Activated CD8-positive, alpha-beta T cell treated with anti-CD3 and anti-CD28 coated beads for 36 hours (primary cell): ENCODE data around the gene ZNF563. TPM values are rescaled to one million over a fixed set of nuclear protein-coding genes. Genes with fewer than 3 reads are reported as not detected.
A peak's percentile ranks its signal among the peaks of the same experiment; 100 is the strongest.
"Not testable (repeated sequence)": the region's sequence is repeated elsewhere in the genome, so short reads cannot be mapped to it uniquely, and the experiment has no call there.

Experiments
- ATAC-seq: fragments of 200-7000 bp; cut with Tn5 transposase; one replicate; pipeline ENCODE4 v1.10.0; 2021; ENCODE audit warnings: mild to moderate bottlenecking, moderate library complexity
- CTCF ChIA-PET: fragments of 350-600 bp; sonication (Branson Sonifier 250); formaldehyde crosslinking; loops from one replicate; lab custom pipeline; 2021; ENCODE audit warnings: antibody characterized with exemption; lab: Charles Lee
- POLR2A ChIA-PET: fragments of 350-600 bp; sonication (Branson Sonifier 250); formaldehyde crosslinking; loops from one replicate; lab custom pipeline; 2021; ENCODE audit warnings: antibody characterized with exemption; lab: Charles Lee
- DNase-seq: peaks from one replicate; pipeline ENCODE4 v3.0.0-alpha.2; 2020
- H3K27ac Mint-ChIP-seq: one replicate; pipeline ENCODE4 v1.8.0; 2021; ENCODE audit warnings: mild to moderate bottlenecking, mixed read lengths
- H3K27me3 Mint-ChIP-seq: one replicate; pipeline ENCODE4 v1.8.0; 2021; ENCODE audit warnings: mixed read lengths
- H3K36me3 Mint-ChIP-seq: one replicate; pipeline ENCODE4 v1.8.0; 2021; ENCODE audit warnings: low read depth, mixed read lengths
- H3K4me1 Mint-ChIP-seq: one replicate; pipeline ENCODE4 v1.8.0; 2021; ENCODE audit warnings: low read depth, mixed read lengths
- H3K4me3 Mint-ChIP-seq: one replicate; pipeline ENCODE4 v1.8.0; 2021; ENCODE audit warnings: mild to moderate bottlenecking, moderate library complexity, mixed read lengths
- H3K9me3 Mint-ChIP-seq: one replicate; pipeline ENCODE4 v1.8.0; 2021; ENCODE audit warnings: mixed read lengths
- CTCF ChIP-seq: fragments of 200-600 bp; IDR thresholded peaks from one replicate; pipeline ENCODE4 v1.8.0; 2022; ENCODE audit warnings: antibody characterized with exemption, mild to moderate bottlenecking
- intact Hi-C: fragments of 100-400 bp; cut with micrococcal nuclease; formaldehyde crosslinking; loops from one replicate; pipeline ENCODE4 v1.10.0; 2022
- total RNA-seq, 2 experiments: library from RNA; stranded (reverse); gene quantifications; one replicate each; pipeline ENCODE4 v1.2.3, GENCODE V29; 2021

ZNF563 gene
- total RNA-seq, 2 experiments from 2014 or later: 6.0 to 7.1 TPM

GRCh38 chr19:12365236-12366162 is 32.1 kb upstream of the ZNF563 start, which contains the start of gene ZNF442:
TSS of gene ZNF442 (minus strand) at chr19:12365683. CDS start at chr19:12363631, 2,052 bp downstream.
- Mint-ChIP-seq H3K27ac (peak within 1 kb of the TSS; percentile 87), H3K4me3 (peak within 1 kb of the TSS; percentile 94), H3K36me3 (peaks cover 5% of the 10 kb centered on the region), H3K4me1 (peaks cover 18% of the 10 kb centered on the region), H3K9me3 (peaks cover 3% of the 10 kb centered on the region), H3K27me3 (no peaks in the 10 kb centered on the region)
- POLR2A ChIA-PET: interaction anchor here (0.9 to 2.4 kb wide), 5 partner anchors 32 to 202 kb away, joined by 3 to 9 read pairs (median 4); partner anchors contain the start of gene ZNF563
- DNase-seq (peak; percentile 96), ATAC-seq (peak; percentile 99)
- intact Hi-C loops: no loop called here
- CTCF ChIA-PET: interaction anchor here (0.7 to 1.1 kb wide), 7 partner anchors 29 to 221 kb away, joined by 3 to 5 read pairs (median 4); partner anchors contain the start of gene ZNF563
- no peak for TF ChIP-seq CTCF

DNA sequence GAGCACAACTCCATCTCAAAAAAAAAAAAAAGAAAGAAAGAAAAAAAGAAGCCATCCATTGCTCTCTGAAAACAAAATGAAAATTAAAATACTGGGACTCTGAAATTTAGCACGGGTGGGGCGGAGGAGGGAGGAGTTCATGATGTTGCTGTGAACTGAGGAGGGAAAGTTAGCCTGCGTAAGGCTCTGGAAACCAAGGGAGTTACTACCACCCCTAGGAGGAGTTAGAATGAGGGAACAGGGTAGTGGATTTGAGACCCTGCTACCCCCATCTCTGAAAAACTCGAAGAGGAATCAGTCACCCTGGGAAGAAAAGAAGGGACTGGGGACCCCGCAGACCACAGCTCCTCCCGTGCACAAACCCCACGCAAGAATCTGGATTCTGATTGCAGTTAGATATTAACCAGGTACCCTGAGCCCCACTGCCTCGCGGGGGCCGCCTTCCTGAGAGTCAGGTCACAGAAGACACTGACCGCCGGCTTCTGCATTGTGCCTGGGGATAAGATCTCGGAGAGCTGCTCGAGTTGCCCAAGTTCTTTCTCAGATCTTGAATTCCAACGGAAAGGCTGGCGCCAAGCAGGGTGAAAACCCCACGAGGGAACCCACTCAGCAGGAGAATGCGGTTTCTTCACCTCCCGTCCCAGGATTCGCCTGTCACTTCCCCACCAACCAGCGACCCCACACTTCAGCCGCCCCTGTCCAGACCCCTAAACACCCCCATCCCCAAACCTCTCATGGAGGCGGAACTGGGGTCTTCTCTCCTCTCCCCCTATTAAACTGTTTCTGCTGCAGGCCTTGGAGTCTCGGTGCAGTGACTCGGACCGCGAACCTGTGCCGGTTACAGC is 31.2 kb upstream of the ZNF563 start:
- Mint-ChIP-seq H3K27me3 (no peaks in the 10 kb centered on the region), H3K27ac (peak overlapping the region; percentile 63), H3K4me3 (peak overlapping the region; percentile 94), H3K4me1 (peaks cover 18% of the 10 kb centered on the region), H3K9me3 (peaks cover 3% of the 10 kb centered on the region), H3K36me3 (peaks cover 5% of the 10 kb centered on the region)
- ChIA-PET POLR2A (interaction anchor here (0.9 to 2.4 kb wide), 6 partner anchors 31 to 201 kb away, joined by 3 to 9 read pairs (median 4); partner anchors contain the start of genes ZNF136 and ZNF563), CTCF (interaction anchor here (1.0 to 1.1 kb wide), 3 partner anchors 31 to 75 kb away, joined by 3 to 4 read pairs (median 4); partner anchors contain the start of gene ZNF563)
- no peak for ATAC-seq
- intact Hi-C loops: no loop called here
- no peak for TF ChIP-seq CTCF
- peak; percentile 12 for DNase-seq

GRCh38 chr19:12362236-12362635 is 28.8 kb upstream of the ZNF563 start:
- H3K27me3 Mint-ChIP-seq, CTCF ChIA-PET, H3K9me3 Mint-ChIP-seq, POLR2A ChIA-PET, H3K4me3 Mint-ChIP-seq, intact Hi-C loops, H3K27ac Mint-ChIP-seq, H3K36me3 Mint-ChIP-seq, DNase-seq, ATAC-seq: not testable (repeated sequence)
- H3K4me1 Mint-ChIP-seq: peaks cover 18% of the 10 kb centered on the region

DNA sequence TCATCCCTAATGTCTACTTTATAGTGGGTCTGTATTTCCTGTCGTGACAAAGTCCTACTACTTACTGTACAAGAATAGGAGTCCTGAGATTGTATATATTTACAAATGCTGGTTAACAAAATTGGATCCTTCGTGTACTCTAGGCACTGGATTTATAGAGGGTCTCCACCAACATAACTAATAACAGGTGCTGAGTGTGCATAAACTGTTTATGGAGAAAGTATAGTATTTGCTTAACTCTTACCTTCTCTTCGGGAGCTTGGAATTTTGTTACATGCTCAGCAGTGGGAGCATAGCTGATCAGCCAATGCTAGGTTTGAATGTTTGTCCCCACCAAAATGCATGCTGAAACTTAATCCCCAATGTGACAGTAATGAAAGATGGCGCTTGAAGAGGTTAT is 19.9 kb upstream of the ZNF563 start:
- DNase-seq: no peak
- Mint-ChIP-seq H3K27me3 (no peaks in the 10 kb centered on the region), H3K9me3 (peaks cover 50% of the 10 kb centered on the region), H3K4me3 (no peak overlapping the region), H3K4me1 (no peaks in the 10 kb centered on the region), H3K36me3 (peaks cover 58% of the 10 kb centered on the region), H3K27ac (no peak overlapping the region)
- ChIA-PET POLR2A (no interaction called here), CTCF (no interaction called here)
- no peak for ATAC-seq
- intact Hi-C loops: no loop called here
- TF ChIP-seq CTCF: no peak

- Mint-ChIP-seq H3K36me3 (peaks cover 59% of the 10 kb centered on the region), H3K9me3 (peaks cover 53% of the 10 kb centered on the region), H3K4me3 (no peak overlapping the region), H3K4me1 (no peaks in the 10 kb centered on the region), H3K27me3 (no peaks in the 10 kb centered on the region), H3K27ac (no peak overlapping the region)
- DNase-seq: no peak
- CTCF ChIA-PET: no interaction called here
- POLR2A ChIA-PET: no interaction called here
- no peak for TF ChIP-seq CTCF
- intact Hi-C loops: no loop called here
- ATAC-seq: no peak
These were observed 17.4 kb upstream of the ZNF563 start for GRCh38 chr19:12350890-12351197.
